K562 (cell line): ENCODE results near the gene BMP3.

ENCODE experiments used
- CCAR2 ChIP-seq: fragments of 200-400 bp; formaldehyde crosslinking; IDR thresholded peaks from 2 replicates; pipeline ENCODE4 v1.6.1; 2017; ENCODE audit warnings: mild to moderate bottlenecking, low read depth, low read length
- CTCF ChIP-seq, 3 experiments: IDR thresholded peaks in 2 of 3; conservative IDR thresholded peaks in 1 of 3; 2 replicates each; pipeline ENCODE4 v1.5.1; 2011 to 2012; ENCODE audit warnings: low read length in 3 of 3, mild to moderate bottlenecking in 3 of 3, control low read depth in 2 of 3, improper control_type of control experiment in 1 of 3, inconsistent platforms in 1 of 3, low read depth in 1 of 3, mixed read lengths in 1 of 3, moderate library complexity in 1 of 3; ENCODE audit not compliant: insufficient read depth in 2 of 3
- DPF2 ChIP-seq: fragments of 450-650 bp; IDR thresholded peaks from 2 replicates; pipeline ENCODE4 v1.6.1; 2016
- E2F6 ChIP-seq, 2 experiments: IDR thresholded peaks; 2 replicates each; pipeline ENCODE4 v1.6.1; 2011; ENCODE audit warnings: borderline replicate concordance in 1 of 2, control low read depth in 1 of 2, low read depth in 1 of 2, low read length in 1 of 2, mild to moderate bottlenecking in 1 of 2, mixed read lengths in 1 of 2, moderate library complexity in 1 of 2; ENCODE audit not compliant: insufficient read depth in 1 of 2, insufficient read length in 1 of 2, poor library complexity in 1 of 2, severe bottlenecking in 1 of 2; ENCODE audit errors: extremely low read depth in 1 of 2
- MYC ChIP-seq, 2 experiments: fragments of 250-450 bp in 1 of 2; sonication (Bioruptor Pico) in 1 of 2; IDR thresholded peaks; 2 replicates each; pipeline versions ENCODE4 v1.5.1 to v1.6.1; 2012 to 2021; ENCODE audit warnings: low read depth in 2 of 2, borderline replicate concordance in 1 of 2, improper control_type of control experiment in 1 of 2, low read length in 1 of 2, mild to moderate bottlenecking in 1 of 2, moderate library complexity in 1 of 2
- NCOA2 ChIP-seq, 2 experiments: fragments of 450-650 bp; IDR thresholded peaks; 2 replicates each; pipeline ENCODE4 v1.6.1; 2018; ENCODE audit warnings: mild to moderate bottlenecking in 2 of 2, moderate library complexity in 1 of 2; ENCODE audit not compliant: partially characterized antibody in 2 of 2
- NR2C1 ChIP-seq, 2 experiments: fragments of 450-650 bp; IDR thresholded peaks; 2 replicates each; pipeline ENCODE4 v1.6.1; 2017; ENCODE audit warnings: mild to moderate bottlenecking in 2 of 2, antibody characterized with exemption in 1 of 2, inconsistent platforms in 1 of 2, missing compliant biosample characterization in 1 of 2, missing genetic modification characterization in 1 of 2
- STAG1 ChIP-seq: sonication (generic); formaldehyde crosslinking; IDR thresholded peaks from 2 replicates; pipeline ENCODE4 v1.5.0; 2020; ENCODE audit warnings: missing genetic modification reagents, borderline replicate concordance
- TCF7 ChIP-seq: sonication (generic); IDR thresholded peaks from 2 replicates; pipeline ENCODE4 v1.6.1; 2016; ENCODE audit warnings: antibody characterized with exemption, borderline replicate concordance
- ZFX ChIP-seq: sonication (generic); formaldehyde crosslinking; IDR thresholded peaks from 2 replicates; pipeline ENCODE4 v1.8.0; 2022; ENCODE audit warnings: mild to moderate bottlenecking, missing genetic modification reagents, moderate library complexity
- ZNF282 ChIP-seq: sonication (generic); formaldehyde crosslinking; IDR thresholded peaks from 2 replicates; pipeline ENCODE4 v1.8.1; 2023; ENCODE audit warnings: missing genetic modification reagents
- ZNF830 ChIP-seq: fragments of 250-450 bp; sonication (Bioruptor Pico); IDR thresholded peaks from 2 replicates; pipeline ENCODE4 v1.5.0; 2021; ENCODE audit warnings: mild to moderate bottlenecking
- TF ChIP-seq, protein P1 (sequence below): IDR thresholded peaks from 2 replicates; pipeline ENCODE4 v1.6.1; 2012; ENCODE audit warnings: low read depth, low read length, improper control_type of control experiment, borderline replicate concordance
- TF ChIP-seq, protein P2 (sequence below), 2 experiments: fragments of 450-650 bp in 1 of 2; IDR thresholded peaks; 2 replicates each; pipeline ENCODE4 v1.6.1; 2011 to 2017; ENCODE audit warnings: low read depth in 2 of 2, antibody characterized with exemption in 1 of 2, borderline replicate concordance in 1 of 2, low read length in 1 of 2, mild to moderate bottlenecking in 1 of 2, mixed read lengths in 1 of 2; ENCODE audit not compliant: control insufficient read depth in 1 of 2

DNA sequence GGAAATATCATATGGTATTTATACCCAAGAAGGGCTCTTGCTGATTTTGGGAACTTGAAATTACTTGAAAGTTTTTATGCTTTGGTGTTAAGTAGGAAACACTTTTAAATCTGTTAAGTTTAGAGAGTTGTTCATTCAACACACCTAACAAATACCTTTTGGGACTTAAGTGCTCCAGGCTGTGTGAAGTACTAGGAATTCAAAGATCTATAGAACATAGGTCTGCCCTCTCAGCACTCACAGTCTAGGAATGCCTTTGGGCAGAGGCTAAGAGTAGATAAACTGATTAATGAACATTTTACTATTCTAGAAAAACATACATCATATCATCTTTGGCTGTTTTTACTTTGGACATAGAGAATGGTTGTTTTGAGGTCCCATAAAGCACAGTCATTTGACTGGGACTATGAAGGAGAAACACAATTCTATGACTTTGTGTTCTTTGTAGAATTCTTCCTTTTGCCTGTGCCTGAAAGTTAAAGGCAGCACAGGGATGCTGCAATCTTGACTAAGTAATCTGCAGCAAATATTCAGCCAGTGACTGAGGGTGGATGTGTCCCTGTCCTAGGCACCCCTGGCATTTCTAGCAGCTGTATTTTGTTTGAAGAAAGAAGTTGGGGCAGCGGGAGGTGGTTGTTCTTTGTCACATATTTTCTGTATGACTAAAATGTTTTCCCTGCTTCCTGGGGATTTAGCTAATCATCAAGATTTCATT, 8.3 kb downstream of the BMP3 start:
- TF ChIP-seq TCF7 (no peak), NR2C1 (IDR thresholded peaks at IDR 0.05) (no peak), NR2C1 (tag; IDR thresholded peaks at IDR 0.05) (no peak), ZNF830 (no peak), DPF2 (no peak), E2F6 (IDR thresholded peaks at IDR 0.05; ENCODE audit: borderline replicate concordance in 1 of 2, extremely low read depth in 1 of 2, insufficient read depth in 1 of 2, insufficient read length in 1 of 2, low read depth in 1 of 2, low read length in 1 of 2, poor library complexity in 1 of 2, severe bottlenecking in 1 of 2) (no peak), NCOA2 (IDR thresholded peaks at IDR 0.05; ENCODE audit: partially characterized antibody in 2 of 2) (no peak), ZNF282 (CRISPR knock-in tag) (no peak), CTCF (IDR thresholded peaks at IDR 0.05 in 2 of 3, conservative IDR thresholded peaks at IDR 0.05 in 1 of 3; ENCODE audit: insufficient read depth in 2 of 3, low read depth in 1 of 3, low read length in 3 of 3) (no peak), STAG1 (CRISPR knock-in tag) (no peak), ZFX (CRISPR knock-in tag) (no peak), MYC (IDR thresholded peaks at IDR 0.05; ENCODE audit: low read depth, low read length) (no peak), MYC (CRISPR knock-in tag; IDR thresholded peaks at IDR 0.05; ENCODE audit: borderline replicate concordance, low read depth) (no peak), CCAR2 (no peak)
- TF ChIP-seq, protein P1, sequence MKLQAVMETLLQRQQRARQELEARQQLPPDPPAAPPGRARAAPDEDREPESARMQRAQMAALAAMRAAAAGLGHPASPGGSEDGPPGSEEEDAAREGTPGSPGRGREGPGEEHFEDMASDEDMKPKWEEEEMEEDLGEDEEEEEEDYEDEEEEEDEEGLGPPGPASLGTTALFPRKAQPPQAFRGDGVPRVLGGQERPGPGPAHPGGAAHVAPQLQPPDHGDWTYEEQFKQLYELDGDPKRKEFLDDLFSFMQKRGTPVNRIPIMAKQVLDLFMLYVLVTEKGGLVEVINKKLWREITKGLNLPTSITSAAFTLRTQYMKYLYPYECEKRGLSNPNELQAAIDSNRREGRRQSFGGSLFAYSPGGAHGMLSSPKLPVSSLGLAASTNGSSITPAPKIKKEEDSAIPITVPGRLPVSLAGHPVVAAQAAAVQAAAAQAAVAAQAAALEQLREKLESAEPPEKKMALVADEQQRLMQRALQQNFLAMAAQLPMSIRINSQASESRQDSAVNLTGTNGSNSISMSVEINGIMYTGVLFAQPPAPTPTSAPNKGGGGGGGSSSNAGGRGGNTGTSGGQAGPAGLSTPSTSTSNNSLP, result no peak
- TF ChIP-seq, protein P2, sequence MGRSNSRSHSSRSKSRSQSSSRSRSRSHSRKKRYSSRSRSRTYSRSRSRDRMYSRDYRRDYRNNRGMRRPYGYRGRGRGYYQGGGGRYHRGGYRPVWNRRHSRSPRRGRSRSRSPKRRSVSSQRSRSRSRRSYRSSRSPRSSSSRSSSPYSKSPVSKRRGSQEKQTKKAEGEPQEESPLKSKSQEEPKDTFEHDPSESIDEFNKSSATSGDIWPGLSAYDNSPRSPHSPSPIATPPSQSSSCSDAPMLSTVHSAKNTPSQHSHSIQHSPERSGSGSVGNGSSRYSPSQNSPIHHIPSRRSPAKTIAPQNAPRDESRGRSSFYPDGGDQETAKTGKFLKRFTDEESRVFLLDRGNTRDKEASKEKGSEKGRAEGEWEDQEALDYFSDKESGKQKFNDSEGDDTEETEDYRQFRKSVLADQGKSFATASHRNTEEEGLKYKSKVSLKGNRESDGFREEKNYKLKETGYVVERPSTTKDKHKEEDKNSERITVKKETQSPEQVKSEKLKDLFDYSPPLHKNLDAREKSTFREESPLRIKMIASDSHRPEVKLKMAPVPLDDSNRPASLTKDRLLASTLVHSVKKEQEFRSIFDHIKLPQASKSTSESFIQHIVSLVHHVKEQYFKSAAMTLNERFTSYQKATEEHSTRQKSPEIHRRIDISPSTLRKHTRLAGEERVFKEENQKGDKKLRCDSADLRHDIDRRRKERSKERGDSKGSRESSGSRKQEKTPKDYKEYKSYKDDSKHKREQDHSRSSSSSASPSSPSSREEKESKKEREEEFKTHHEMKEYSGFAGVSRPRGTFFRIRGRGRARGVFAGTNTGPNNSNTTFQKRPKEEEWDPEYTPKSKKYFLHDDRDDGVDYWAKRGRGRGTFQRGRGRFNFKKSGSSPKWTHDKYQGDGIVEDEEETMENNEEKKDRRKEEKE (IDR thresholded peaks at IDR 0.05; ENCODE audit: borderline replicate concordance in 1 of 2, control insufficient read depth in 1 of 2, low read depth in 2 of 2, low read length in 1 of 2), result no peak
